NCI-H345 treated with DMSO at 0.1 percent for 48 hours (cell line): Measurements from ENCODE around the gene ASB10.

ENCODE experiments used
- DNase-seq: peaks from one replicate; lab custom pipeline; 2025; ENCODE audit not compliant: unreplicated experiment; lab: John Stamatoyannopoulos, UW

ASB10 gene

DNA sequence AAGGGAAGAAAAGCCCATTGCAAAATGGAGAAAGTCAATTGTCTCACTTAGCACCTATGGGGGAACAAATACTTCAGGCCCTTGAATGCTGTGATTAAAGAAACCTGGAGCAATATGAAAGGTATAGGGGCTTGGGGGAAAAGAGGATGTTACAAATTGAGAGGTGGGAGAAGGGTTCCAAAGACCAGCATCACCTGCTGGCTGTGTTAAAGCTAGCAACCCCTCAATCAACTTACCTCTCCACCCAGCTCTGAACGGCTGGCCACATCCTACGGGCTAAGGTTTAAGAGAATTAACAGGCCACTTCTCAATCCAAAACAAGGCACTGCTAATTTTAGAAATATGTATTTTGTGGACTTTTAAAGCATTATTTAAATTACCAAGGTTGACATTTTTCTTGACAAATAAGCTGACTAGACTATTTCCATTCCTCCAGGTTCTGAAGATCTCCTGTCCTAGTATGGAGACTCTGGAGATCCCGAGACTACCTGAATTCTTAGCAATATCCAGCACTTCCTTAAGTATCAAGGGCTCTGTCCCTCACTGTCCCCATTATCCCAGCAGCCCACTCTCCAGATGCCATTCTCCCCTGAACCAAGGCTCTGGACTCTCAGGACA lies 24.2 kb upstream of the ASB10 start:
- DNase-seq: no peak

DNA sequence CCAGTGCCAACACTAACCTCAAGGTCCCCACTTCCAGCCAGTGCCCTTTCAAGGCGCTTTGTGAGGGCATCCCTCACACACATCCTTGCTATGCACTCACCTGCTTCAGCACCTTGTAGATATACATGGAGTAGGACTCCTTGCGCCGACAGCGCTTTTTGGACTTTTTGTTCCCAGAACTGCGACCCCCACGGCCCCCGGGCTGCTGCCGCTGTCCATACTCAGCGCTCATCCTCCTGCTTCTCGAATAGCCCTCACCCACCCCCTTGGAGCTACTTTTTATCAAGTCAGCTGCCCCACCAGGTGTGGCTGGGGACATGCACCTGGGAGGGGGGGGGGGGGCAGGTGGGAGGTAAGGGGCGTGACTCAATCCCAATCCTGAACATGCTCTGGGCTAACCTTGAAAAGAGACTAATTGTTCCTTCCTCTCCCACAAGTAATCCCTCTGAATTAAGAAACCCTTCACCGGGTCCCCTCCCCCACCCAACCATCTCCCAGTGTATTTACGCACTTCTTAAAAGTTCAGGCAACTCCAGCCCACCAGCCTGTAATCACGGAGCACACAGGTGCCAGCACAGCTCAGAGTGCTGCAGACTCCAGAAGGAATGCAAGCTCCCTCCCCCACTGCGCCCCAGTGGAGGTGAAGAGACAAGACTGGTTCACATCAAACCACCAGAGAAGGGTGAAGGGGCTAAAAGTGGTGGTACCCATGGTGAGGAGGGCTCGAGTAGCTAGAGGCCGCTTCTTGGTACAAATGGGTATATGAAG lies 23.2 kb upstream of the ASB10 start, which contains the start of gene H2BK1:
Gene H2BK1 (minus strand): TSS at position 402 of the 768 bp plus-strand sequence. CDS start 170 bp downstream, at position 232.
- no peak for DNase-seq

DNA sequence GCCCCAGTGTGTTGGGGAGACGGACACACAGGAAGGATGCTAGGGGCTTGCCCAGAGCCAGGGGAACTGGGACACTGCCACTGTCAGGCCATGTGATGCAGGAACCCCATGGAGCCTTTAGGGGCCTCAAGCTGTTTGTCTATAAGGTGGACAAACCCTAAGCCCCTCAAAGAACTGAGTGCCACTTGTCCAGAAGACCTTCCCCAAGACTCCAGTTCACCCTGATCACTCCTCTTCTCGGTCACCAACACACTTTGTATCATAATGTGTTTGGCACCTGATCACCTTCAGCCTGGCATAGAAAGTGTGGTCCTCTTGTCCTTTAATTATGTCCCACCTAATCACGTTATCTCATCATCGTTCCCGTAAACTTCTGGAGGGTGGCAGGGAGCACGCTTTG lies 22.5 kb upstream of the ASB10 start:
- DNase-seq: no peak

DNA sequence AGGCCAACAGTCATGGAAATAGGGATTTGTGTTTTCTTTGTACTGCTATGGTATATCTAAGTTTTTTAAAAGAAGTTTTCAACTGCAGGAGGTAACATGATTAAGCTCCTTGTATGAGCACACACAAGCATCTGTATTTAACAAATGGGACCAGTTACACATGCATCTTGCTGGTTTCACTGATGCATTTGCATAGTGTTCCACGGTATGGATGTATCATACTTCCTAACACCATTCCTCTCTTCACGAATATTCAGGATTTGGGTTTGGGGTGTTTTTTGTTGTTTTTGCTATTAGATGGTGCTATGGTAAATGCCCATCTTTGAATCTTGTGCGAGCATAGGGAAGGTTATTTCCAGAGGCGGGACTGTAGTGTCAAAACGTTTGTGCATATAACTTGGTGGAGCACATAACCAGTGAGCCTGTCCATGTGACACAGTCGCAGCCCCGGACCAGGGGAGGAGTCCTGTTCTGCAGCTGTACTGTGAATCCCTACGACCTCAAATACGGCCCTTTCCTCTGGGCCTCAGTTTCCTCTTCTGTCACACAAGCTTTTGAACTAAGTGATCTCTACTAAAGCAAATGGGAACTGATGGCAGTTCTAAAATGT lies 21.3 kb upstream of the ASB10 start:
- DNase-seq: no peak

DNA sequence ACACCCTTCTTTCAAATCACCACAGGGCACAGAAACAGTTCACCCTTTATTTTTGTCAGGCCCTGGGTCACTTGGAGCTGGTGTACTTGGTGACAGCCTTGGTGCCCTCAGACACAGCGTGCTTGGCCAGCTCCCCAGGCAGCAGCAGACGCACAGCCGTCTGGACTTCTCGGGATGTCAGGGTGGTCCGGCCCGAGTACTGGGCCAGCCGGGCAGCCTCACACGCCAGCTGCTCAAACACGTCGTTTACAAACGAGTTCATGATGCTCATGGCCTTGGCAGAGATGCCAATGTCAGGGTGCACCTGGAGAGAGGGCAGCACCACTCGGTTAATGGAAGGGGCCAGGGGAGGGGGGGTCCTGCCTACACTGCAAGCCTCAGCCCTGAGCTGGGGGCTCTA lies 20.8 kb upstream of the ASB10 start:
- DNase-seq: no peak

DNA sequence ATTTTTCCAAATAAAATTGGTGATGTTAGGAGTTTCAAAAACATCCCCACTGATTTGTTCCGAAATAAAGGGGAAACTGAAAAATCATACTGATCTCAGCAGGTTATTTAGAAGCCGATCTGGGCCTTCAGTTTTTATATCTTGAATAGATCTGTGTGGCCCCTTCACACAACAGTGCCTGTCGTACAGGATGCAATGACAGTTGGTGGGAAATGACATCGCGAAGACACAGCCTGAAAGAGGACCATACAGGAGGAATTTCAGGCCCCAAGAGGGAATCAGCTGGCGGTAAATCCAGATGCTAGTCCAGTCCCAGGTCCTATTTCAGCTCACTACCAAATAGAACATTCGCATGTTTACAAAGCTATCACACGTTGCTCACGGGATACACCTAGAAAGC lies 20.3 kb upstream of the ASB10 start:
- no peak for DNase-seq

DNA sequence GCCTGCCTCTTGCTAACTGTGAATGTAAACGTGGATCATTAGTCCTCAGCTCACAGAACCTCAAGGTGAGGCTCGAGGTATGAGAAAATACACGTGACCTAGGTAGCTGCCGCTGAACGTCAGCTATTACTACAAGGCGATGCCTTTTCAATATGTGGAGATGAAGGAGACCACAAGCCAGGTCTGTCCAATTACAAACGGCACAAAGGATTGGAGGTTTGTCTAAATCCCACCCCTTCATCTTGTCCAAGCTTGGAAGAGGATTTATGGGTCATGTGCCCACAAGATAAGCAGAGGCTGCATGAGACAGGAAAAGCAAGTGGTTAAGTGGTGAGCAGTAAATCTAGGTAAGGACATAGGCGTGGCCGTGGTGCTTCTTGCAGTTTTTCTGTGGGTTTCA lies 19.9 kb upstream of the ASB10 start:
- no peak for DNase-seq

DNA sequence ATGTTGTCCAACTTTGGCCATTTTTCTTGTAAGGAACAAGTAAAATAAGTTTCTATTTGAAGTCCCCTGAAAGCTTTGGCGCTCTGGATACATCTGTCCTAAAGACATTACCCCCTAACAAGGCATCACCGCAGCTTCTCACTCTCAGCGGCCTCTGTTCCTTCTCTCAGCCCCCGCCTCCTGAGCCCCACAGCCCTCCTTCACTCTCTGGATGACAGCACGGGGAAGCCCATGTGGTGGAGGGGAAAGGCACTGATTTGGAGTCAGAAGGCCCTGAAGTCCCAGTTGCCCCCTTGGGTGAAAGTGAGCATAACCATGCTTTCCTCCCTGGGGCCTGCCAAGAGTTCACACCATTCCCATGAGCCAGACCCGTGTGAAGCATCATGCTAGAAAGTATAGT lies 18.7 kb upstream of the ASB10 start:
- DNase-seq: no peak

DNA sequence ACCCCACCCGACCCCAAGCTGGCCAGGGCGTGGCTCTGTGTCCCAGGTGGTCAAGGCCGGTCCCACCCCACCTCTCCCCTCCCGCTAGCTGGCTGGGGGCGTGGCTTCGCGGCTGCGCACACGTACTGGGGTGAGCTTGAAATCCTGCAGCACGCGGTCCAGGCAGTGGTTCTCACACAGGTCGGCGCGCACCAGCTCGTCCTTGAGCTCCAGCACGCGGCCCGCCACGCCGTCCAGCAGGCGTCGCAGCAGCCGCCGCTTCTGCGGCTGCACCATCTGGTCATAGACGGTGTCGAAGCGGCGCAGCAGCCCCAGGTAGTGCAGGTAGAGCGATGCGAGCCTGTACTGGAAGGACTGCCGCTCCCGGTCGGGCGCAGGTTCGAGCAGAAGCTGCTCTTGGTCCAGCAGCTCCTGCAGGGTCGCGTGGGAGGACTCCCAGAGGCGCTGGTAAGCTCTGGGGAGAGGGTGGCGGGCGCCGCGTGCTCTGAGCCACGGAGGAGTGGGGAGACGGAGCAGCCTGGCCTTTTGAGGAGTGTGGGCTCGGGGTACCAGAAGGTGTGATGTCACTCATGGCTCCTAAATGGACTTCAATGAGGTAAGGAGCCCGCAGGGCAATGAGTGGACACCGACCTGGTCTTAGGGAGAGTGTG lies 17.5 kb upstream of the ASB10 start:
- DNase-seq: no peak

DNA sequence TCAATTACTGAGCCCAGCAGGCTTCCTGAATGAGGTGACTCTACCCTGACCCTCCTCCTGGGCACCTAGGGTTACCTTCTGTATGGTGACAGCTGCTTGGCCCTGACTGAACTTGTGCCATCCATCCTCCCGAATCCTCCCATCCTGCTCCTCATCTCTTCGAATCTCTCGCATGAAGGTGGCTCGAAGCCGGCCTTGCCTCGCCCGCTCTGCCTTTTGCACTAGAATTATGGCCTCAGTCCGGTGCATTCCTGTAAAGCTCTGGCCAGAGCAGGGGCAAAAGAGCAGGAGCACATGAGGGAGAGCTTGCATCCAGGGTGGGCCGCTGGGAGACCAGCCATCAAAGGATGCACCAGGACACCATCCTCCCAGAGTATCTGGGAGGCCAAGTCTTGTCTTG lies 15.8 kb upstream of the ASB10 start:
- no peak for DNase-seq

DNA sequence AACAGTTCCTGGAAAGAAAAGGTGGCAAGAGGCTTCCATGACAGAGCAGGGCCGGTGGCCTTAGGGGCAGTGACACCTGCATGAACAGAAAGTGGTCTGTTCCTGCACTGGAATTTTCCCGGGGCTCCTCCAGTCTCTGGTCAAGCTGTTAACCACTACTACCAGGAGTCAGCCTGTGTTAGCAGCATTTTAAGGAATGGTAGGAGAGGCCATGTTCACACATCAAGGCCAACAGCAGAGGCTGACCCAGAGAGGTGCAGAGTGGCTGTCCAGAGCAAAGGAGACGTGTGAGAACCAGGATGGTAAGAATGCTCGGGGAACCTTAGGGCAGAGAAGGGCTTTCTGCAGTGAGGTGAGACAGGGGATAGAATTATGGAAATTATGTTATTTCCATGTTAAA lies 14.7 kb upstream of the ASB10 start:
- DNase-seq: no peak

DNA sequence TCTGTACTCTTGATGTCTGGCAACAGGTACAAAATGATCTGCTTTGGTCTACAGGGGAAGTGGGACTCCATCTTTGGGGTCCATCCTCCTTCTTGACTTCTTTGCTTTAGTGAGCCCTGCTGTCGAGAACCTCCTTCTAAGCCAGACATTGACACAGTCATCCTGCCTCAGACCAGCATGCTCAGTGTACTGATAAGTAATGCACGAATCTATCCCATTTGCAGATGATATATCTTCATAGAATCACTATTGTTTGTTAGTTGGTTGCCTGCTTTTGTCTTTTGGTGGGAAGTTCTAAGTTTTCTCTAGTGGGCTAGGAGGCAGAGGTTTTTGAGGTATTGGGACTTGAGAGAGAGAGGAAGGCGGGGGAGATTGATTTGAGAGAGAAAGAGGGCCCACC lies 14.3 kb upstream of the ASB10 start:
- no peak for DNase-seq

DNA sequence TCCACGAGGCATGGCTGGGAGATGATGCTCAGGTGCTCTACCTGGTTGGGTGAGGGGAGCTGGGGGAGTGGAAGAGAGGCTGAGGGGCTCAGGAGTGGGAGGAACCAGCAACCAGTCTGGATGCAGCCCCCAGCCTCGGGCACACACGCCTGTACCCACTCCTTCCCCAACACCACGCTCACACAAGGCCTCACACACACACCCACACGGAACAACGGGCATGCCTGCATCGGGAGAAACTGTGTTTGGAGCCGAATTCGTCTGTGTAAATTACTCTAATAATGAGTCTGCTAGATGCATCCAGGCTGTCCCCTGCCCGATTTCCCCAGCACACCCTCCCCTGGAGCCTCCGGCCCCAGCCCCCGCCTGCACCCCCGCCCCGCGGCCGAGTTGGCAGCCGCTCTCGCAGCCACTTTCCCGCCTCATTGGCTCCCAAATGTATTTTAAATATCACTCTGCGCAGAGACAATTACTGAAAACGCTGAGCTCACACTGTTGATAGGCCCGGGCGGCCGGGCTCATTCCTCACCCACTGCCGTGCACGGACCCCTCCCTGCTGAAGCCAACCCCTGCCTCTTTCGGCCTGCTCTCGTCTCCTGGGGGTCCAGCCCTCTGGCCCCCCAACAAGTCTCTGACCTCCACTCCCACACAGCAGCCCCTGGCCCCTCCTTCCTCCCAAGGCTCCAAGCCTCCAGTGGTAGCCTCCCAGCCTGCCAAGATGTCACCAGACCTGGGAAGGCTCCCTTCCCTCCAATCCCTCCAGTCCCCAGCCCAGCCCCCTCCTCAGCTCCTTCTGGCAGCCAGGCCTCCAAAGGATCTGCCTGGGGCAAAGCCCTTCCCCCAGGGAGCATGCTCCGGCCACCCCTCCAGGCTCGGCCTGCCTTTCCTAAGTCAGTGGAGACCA lies 12.1 kb upstream of the ASB10 start:
- DNase-seq: no peak

DNA sequence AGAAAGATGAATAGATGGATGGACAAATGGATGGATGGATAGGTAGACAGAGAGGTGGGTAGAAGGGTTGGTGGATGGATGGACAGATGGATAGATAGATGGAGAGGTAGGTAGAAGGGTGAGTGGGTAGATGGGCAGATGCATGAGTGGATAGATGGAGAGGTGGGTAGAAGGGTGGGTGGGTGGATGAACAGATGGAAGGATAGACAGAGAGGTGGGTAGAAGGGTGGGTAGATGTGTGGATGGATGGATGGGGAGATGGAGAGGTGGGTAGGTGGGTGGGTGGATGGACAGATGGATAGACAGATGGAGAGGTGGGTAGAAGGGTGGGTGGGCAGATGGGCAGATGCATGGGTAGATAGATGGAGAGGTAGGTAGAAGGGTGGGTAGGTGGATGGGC lies 10.9 kb upstream of the ASB10 start:
- no peak for DNase-seq

DNA sequence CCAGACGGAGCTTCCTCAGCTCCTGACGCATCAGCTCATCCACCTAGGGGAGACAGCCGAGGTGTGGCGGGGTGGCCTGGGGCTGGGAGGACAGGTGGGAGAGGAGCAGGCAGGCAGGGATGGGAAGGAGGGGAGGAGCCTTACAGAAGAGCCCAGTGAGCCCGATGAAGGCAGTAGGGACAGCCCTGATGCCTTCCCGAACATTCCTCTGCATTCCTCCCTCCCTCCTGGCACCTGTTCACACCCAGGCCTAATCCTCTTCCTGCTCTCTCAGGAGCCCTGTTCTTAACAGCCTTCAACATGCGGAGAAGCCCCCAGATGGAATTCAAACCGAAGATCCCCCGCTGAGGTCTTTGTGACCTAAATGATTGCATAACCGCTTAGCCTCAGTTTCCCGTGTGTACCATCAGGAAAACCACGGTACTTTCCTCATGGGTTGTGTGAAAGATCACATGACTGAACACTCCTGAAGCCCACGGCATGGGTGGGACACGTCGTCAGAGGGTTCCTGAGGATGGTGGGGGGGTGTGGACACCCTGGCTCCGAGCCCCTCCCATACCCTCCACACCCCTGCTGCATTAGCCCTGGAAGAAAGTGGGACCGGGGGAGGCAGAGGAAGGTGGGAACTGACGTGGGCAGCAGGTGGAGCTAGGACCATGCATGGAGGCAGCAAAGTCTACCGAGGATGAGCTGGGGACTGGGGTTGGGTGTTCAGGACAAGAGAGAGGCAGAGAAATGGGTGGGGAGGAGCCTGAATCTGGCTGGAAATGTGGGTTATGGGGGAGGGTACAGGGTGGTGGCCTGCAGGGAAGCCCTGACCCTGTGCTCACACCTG lies 8.8 kb upstream of the ASB10 start:
- DNase-seq: no peak

DNA sequence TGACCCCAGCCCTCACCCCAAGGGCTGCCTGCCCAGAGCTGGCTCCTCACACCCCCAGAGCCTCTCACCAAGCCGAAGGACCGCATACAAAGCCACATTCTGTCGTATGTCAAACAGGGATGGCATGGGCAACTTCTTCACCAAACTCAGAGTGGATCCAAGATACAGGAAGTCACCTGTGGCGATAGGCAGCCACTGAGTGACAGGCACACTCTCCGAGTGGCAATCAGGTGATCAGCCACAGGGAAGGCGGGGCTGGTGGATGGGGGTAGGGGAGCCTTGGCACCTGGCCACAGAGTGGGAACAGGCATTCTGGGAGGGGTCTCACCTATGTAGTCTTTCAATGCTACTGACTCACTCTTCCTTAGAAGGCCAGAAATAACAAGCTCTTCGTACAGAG lies 7.1 kb upstream of the ASB10 start:
- DNase-seq: no peak

DNA sequence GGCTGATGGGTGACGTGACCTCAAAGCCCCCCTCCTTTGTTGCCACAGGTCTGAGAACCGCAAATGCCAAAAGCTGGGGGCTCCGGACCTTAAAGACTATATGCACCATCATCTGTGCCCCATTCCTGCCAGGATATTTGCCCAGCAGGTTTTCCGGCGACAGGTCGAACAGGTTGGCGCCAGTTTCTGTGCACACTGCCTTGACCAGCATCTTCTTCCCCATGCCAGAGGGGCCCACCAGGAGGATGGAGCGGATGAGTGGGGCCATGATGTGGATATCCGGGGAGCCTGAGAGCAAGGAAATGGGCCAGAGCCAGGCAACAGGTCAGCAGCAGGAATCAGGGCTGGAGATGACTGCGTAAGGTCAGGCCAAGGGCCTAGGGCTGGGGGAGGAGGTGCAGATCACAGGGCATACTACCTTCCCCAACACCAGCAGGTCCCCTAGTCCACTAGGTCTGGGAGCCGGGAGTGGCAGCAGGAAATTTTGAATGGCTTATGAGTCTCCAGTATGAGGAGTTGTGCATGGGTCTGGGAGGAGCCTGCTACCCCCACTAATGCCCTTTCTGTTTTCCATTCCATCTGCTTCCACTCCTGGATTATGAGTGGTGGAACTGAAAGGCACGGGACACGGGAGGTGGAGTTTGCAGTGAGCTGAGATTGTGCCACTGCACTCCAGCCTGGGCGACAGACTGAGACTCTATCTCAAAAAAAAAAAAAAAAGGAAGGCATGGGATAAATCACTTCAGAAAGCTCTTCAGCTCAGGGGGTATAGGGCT lies 6.3 kb upstream of the ASB10 start:
- no peak for DNase-seq

DNA sequence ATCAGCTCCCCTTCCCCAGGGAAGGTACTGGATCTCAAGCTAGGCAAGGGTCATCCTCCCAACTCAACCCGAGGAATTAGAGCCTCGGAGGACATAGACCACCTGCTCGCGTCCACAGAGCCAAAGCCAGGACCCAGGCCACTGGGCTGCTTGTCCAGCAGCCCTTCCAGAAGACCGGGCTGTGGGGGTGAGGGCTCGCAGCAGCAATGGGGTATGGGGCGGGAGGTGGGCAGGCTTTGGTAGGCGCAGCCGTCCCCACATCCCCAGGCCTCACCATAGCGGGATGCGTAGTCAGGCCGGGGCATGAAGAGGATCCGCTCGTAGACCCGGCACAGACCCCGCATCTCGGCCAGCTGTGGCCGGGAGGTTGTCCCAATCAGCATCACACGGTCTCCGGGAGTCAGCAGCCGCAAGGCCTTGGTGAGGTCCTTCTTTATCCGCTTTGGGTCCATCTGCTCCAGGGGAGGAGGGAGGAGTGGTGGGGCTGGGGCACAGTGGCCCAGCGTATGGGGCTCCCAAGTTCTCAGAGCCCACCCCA lies 5.0 kb upstream of the ASB10 start:
- no peak for DNase-seq

DNA sequence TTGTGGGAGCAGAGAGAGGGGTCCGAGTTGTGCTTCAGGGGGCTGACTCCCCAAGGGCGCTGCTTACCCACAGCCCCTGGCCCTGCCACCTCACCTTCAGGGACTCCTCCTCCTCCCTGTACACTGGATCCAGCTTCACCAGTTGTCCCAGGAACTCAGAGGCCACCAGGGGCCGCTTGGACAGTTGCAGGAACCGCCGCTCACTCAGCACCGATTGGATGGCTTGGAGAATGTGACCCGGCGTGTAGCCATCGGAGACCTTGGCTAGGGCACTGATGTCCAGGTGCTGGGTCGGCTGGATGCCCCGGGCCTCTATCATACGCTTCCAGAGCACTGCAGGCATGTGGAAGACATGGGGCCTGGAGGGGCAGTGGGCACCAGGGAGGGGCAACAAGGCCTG lies 4.5 kb upstream of the ASB10 start:
- DNase-seq: no peak
